BLaER1 treated with 17β-estradiol and CSF1 and Interleukin-3, amounts not matched to agents 10 nM and 100 nM (cell line): Measurements from ENCODE around the gene DDX1.
A peak's percentile ranks its signal among the peaks of the same experiment; 100 is the strongest.

Experiments
- H3K27ac ChIP-seq, 11 experiments: shearing (Covaris generic); formaldehyde crosslinking; 2 replicates each; pipeline ENCODE4 v1.8.1; 2022
- H3K27me3 ChIP-seq, 11 experiments: shearing (Covaris generic); formaldehyde crosslinking; 2 replicates each; pipeline ENCODE4 v1.8.1; 2022
- H3K36me3 ChIP-seq, 11 experiments: shearing (Covaris generic); formaldehyde crosslinking; 2 replicates each; pipeline ENCODE4 v1.8.1; 2022
- H3K4me1 ChIP-seq, 10 experiments: shearing (Covaris generic); formaldehyde crosslinking; 2 replicates each; pipeline ENCODE4 v1.8.1; 2022
- H3K4me2 ChIP-seq, 11 experiments: shearing (Covaris generic); formaldehyde crosslinking; 2 replicates each; pipeline ENCODE4 v1.8.1; 2022
- H3K4me3 ChIP-seq, 10 experiments: shearing (Covaris generic); formaldehyde crosslinking; 2 replicates each; pipeline ENCODE4 v1.8.1; 2022
- H3K9ac ChIP-seq, 11 experiments: shearing (Covaris generic); formaldehyde crosslinking; 2 replicates each; pipeline ENCODE4 v1.8.1; 2022
- H3K9me3 ChIP-seq, 11 experiments: shearing (Covaris generic); formaldehyde crosslinking; replicated peaks in 1 of 11; 2 replicates each; pipeline ENCODE4 v1.8.1; 2022
- H4K20me1 ChIP-seq, 11 experiments: shearing (Covaris generic); formaldehyde crosslinking; 2 replicates each; pipeline ENCODE4 v1.8.1; 2022
- Cebpa-rat ChIP-seq, 11 experiments: shearing (Covaris generic); IDR thresholded peaks; 2 replicates each; pipeline ENCODE4 v1.8.1; 2022

DDX1 gene

GRCh38 chr2:15670469-15670868 lies 78.8 kb downstream of the DDX1 start:
- H3K9me3 ChIP-seq = no peaks in the 10 kb centered on the region; a peak in 1 of 22 replicates
- H3K9ac ChIP-seq = no peak overlapping the region
- no peaks in the 10 kb centered on the region for H3K27me3 ChIP-seq
- no peak overlapping the region for H3K4me3 ChIP-seq
- no peak overlapping the region for H3K4me2 ChIP-seq
- H4K20me1 ChIP-seq = no peaks in the 10 kb centered on the region
- H3K4me1 ChIP-seq = peaks cover 7 to 27% (median 17%) of the 10 kb centered on the region in 10 experiments; a peak in 18 of 20 replicates
- H3K36me3 ChIP-seq = no peaks in the 10 kb centered on the region
- H3K27ac ChIP-seq = no peak overlapping the region
- TF ChIP-seq Cebpa-rat (IDR thresholded peaks at IDR 0.05) = no peak

GRCh38 chr2:15670981-15671380 lies 79.3 kb downstream of the DDX1 start:
- Histone ChIP-seq H3K9ac (no peak overlapping the region), H3K4me2 (no peak overlapping the region), H3K4me3 (no peak overlapping the region), H4K20me1 (no peaks in the 10 kb centered on the region), H3K27me3 (no peaks in the 10 kb centered on the region), H3K36me3 (no peaks in the 10 kb centered on the region), H3K4me1 (peaks cover 7 to 27% (median 17%) of the 10 kb centered on the region in 10 experiments; a peak in 18 of 20 replicates), H3K9me3 (no peaks in the 10 kb centered on the region; a peak in 1 of 22 replicates), H3K27ac (no peak overlapping the region)
- TF ChIP-seq Cebpa-rat (IDR thresholded peaks at IDR 0.05) = no peak

GRCh38 chr2:15671409-15671808 lies 79.7 kb downstream of the DDX1 start:
- no peak overlapping the region for H3K4me2 ChIP-seq
- H3K9me3 ChIP-seq = no peaks in the 10 kb centered on the region; a peak in 1 of 22 replicates
- H3K4me3 ChIP-seq = no peak overlapping the region
- H3K4me1 ChIP-seq = peaks cover 7 to 27% (median 17%) of the 10 kb centered on the region in 10 experiments; a peak in 18 of 20 replicates
- no peak for TF ChIP-seq Cebpa-rat (IDR thresholded peaks at IDR 0.05)
- H3K9ac ChIP-seq = no peak overlapping the region
- H3K27me3 ChIP-seq = no peaks in the 10 kb centered on the region
- H4K20me1 ChIP-seq = no peaks in the 10 kb centered on the region
- no peaks in the 10 kb centered on the region for H3K36me3 ChIP-seq
- H3K27ac ChIP-seq = no peak overlapping the region

DNA sequence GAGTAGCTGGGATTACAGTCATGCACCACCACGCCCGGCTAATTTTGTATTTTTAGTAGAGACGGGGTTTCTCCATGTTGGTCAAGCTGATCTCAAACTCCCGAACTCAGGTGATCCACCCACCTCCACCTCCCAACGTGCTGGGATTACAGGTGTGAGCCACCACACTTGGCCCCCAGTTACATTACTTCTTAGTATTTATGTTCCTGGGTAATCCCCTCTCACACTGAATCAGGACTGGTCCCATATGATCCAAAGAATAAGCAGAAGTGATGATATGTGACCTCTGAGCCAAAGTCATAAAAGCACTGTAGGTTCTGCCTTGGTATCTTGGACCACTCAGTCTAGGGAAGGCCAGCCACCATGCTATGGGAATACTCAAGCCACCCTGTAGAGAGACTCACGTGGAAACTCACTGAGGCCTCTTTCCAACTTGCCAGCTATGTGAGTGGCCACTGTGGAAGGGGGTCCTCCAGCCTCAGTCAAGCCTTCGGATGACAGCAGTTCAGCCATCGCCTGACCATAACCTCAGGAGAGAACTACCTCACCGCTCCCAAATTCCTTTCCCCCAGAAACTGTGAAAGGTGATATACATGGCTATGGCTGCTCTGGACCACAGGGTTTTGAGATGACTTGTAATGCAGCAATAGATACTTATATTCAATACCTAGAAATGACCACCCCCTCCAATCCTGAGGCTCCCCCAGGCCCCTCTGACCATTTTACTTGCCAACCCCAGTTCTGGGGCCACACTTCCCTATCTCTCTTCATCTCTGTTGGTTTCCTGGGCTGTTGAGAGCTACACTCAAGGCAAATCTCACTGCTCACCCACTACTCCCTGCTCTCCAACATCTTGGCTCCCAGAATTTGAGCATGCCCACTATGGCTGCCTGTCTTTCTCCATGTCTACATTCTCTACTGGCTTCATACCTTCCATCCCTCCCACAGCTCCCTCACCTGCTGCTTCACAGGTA lies 80.5 kb downstream of the DDX1 start:
- Histone ChIP-seq H3K4me2 (no peak overlapping the region), H3K9ac (no peak overlapping the region), H3K36me3 (no peaks in the 10 kb centered on the region), H3K9me3 (no peaks in the 10 kb centered on the region; a peak in 1 of 22 replicates), H3K4me3 (no peak overlapping the region), H4K20me1 (no peaks in the 10 kb centered on the region), H3K27ac (no peak overlapping the region), H3K4me1 (peaks cover 7 to 25% (median 17%) of the 10 kb centered on the region in 10 experiments; a peak in 18 of 20 replicates), H3K27me3 (no peaks in the 10 kb centered on the region)
- no peak for TF ChIP-seq Cebpa-rat (IDR thresholded peaks at IDR 0.05)

- Histone ChIP-seq H3K4me3 (no peak overlapping the region), H3K9me3 (no peaks in the 10 kb centered on the region; a peak in 1 of 22 replicates), H3K27me3 (no peaks in the 10 kb centered on the region), H3K27ac (no peak overlapping the region), H3K36me3 (no peaks in the 10 kb centered on the region), H4K20me1 (no peaks in the 10 kb centered on the region), H3K4me2 (peak overlapping the region in 4 of 11 experiments; percentile 18 to 44 (median 28); a peak in 7 of 22 replicates), H3K4me1 (peaks cover 6 to 18% (median 11%) of the 10 kb centered on the region in 10 experiments; a peak in 18 of 20 replicates), H3K9ac (no peak overlapping the region)
- no peak for TF ChIP-seq Cebpa-rat (IDR thresholded peaks at IDR 0.05)
These were observed 81.6 kb downstream of the DDX1 start for GRCh38 chr2:15672961-15673918.

- TF ChIP-seq Cebpa-rat (IDR thresholded peaks at IDR 0.05) = no peak
- Histone ChIP-seq H3K4me2 (peak overlapping the region in 4 of 11 experiments; percentile 18 to 44 (median 28); a peak in 7 of 22 replicates), H3K9ac (no peak overlapping the region), H3K4me3 (no peak overlapping the region), H3K27ac (no peak overlapping the region), H4K20me1 (no peaks in the 10 kb centered on the region), H3K36me3 (no peaks in the 10 kb centered on the region), H3K9me3 (peaks cover 0 to 2% (median 0%) of the 10 kb centered on the region in 11 experiments; a peak in 1 of 22 replicates), H3K27me3 (no peaks in the 10 kb centered on the region), H3K4me1 (peaks cover 0 to 9% (median 7%) of the 10 kb centered on the region in 10 experiments; a peak in 13 of 20 replicates)
These were observed 82.4 kb downstream of the DDX1 start for GRCh38 chr2:15673919-15674636.

DNA sequence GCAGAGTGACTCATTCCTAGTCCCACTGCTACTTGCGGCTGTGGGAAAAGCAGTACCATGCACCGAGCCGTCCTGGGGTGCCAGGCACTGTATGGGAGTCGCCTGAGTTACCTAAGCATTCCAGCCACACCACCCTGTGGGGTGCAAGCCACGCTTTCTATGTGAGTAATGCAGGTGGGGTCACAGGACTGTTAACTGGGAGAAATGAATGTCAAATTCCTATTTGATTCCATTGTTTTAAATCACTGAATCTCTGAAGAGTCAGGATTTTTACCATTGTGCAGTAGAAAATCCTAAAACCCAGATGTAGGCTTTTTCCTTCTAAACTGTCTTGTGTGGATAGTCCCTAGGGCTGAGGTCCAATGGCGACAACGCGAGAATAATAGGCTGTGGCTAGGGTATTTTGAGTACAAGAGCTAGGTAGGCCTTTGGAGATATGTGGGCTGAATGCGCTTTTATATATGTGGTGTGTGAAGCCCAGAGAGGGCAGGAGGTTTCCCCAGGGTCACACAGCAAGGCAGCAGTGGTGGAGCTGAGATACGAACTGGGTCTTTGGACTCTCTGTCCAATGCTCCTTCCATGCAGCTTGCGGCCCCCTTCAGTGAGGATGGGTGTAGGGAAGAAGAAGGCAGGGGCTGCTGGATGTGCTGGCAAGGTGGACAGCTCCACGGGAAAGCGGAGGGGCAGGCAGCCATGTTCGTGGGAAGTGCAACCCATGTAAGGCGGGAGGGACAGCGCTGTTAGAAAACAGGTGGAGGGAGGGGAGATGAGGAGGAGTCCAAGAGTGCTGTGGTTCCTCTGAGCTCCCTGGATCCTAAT lies 83.2 kb downstream of the DDX1 start:
- H3K4me1 ChIP-seq = peaks cover 0 to 9% (median 5%) of the 10 kb centered on the region in 10 experiments; a peak in 9 of 20 replicates
- no peak overlapping the region for H3K4me3 ChIP-seq
- H3K36me3 ChIP-seq = no peaks in the 10 kb centered on the region
- TF ChIP-seq Cebpa-rat (IDR thresholded peaks at IDR 0.05) = no peak
- H3K27me3 ChIP-seq = no peaks in the 10 kb centered on the region
- H3K4me2 ChIP-seq = no peak overlapping the region
- no peak overlapping the region for H3K27ac ChIP-seq
- peaks cover 0 to 7% (median 5%) of the 10 kb centered on the region in 11 experiments; a peak in 5 of 22 replicates for H3K9me3 ChIP-seq
- H3K9ac ChIP-seq = no peak overlapping the region
- no peaks in the 10 kb centered on the region for H4K20me1 ChIP-seq
